H9 (cell line): ENCODE data around the gene USP9X. TPM values are rescaled to one million over a fixed set of nuclear protein-coding genes. Genes with fewer than 3 reads are reported as not detected.

Source experiments
- DNase-seq: peaks from one replicate; pipeline ENCODE4 v3.0.0-alpha.2; 2017
- H2AFZ ChIP-seq: one replicate; pipeline ENCODE4 v1.6.1; 2013; ENCODE audit warnings: mild to moderate bottlenecking, low read length, control low read depth, moderate library complexity
- H2AK5ac ChIP-seq: 2 replicates; pipeline ENCODE4 v1.6.1; 2013; ENCODE audit warnings: low read length, control low read depth, mixed read lengths; ENCODE audit not compliant: insufficient read length
- H2BK120ac ChIP-seq: one replicate; pipeline ENCODE4 v1.6.1; 2013; ENCODE audit warnings: low read depth, mild to moderate bottlenecking, low read length, control low read depth, inconsistent platforms; ENCODE audit not compliant: poor library complexity, severe bottlenecking
- H2BK12ac ChIP-seq: 2 replicates; pipeline ENCODE4 v1.6.1; 2013; ENCODE audit warnings: low read length, control low read depth, mixed read lengths, low read depth; ENCODE audit not compliant: insufficient read length
- H2BK15ac ChIP-seq: 2 replicates; pipeline ENCODE4 v1.6.1; 2013; ENCODE audit warnings: low read depth, low read length, control low read depth
- H2BK20ac ChIP-seq: one replicate; pipeline ENCODE4 v1.6.1; 2013; ENCODE audit warnings: low read depth, mild to moderate bottlenecking, low read length, control low read depth, inconsistent platforms; ENCODE audit not compliant: poor library complexity, severe bottlenecking
- H2BK5ac ChIP-seq: 2 replicates; pipeline ENCODE4 v1.6.1; 2013; ENCODE audit warnings: low read length, control low read depth, mixed read lengths; ENCODE audit not compliant: insufficient read length
- H3K14ac ChIP-seq: 2 replicates; pipeline ENCODE4 v1.6.1; 2013; ENCODE audit warnings: low read length, control low read depth; ENCODE audit not compliant: insufficient read depth
- H3K18ac ChIP-seq: 2 replicates; pipeline ENCODE4 v1.6.1; 2013; ENCODE audit warnings: low read depth, mild to moderate bottlenecking, mixed read lengths, low read length, control low read depth; ENCODE audit not compliant: insufficient read length
- H3K23ac ChIP-seq: 2 replicates; pipeline ENCODE4 v1.6.1; 2013; ENCODE audit warnings: low read length, control low read depth, mixed read lengths, low read depth; ENCODE audit not compliant: insufficient read length
- H3K23me2 ChIP-seq: 2 replicates; pipeline ENCODE4 v1.6.1; 2013; ENCODE audit warnings: low read depth, mild to moderate bottlenecking, mixed read lengths, low read length, control low read depth; ENCODE audit not compliant: insufficient read length, poor library complexity, severe bottlenecking
- H3K27ac ChIP-seq: 2 replicates; pipeline ENCODE4 v1.5.1; 2013; ENCODE audit warnings: low read length, control low read depth, mixed read lengths, low read depth; ENCODE audit not compliant: insufficient read length
- H3K27me3 ChIP-seq: 2 replicates; pipeline ENCODE4 v1.6.1; 2013; ENCODE audit warnings: low read length, control low read depth, inconsistent platforms; ENCODE audit not compliant: insufficient read depth
- H3K4ac ChIP-seq: 2 replicates; pipeline ENCODE4 v1.6.1; 2013; ENCODE audit warnings: low read depth, mild to moderate bottlenecking, control low read depth, inconsistent platforms, low read length, moderate library complexity
- H3K4me1 ChIP-seq: 2 replicates; pipeline ENCODE4 v1.6.1; 2013; ENCODE audit warnings: low read length, control low read depth, inconsistent platforms; ENCODE audit not compliant: insufficient read depth
- H3K4me2 ChIP-seq: 2 replicates; pipeline ENCODE4 v1.6.1; 2013; ENCODE audit warnings: low read length, control low read depth, mixed read lengths; ENCODE audit not compliant: insufficient read length, insufficient read depth
- H3K56ac ChIP-seq: 2 replicates; pipeline ENCODE4 v1.6.1; 2013; ENCODE audit warnings: low read depth, mild to moderate bottlenecking, mixed read lengths, low read length, control low read depth; ENCODE audit not compliant: insufficient read length
- H3K79me1 ChIP-seq: 2 replicates; pipeline ENCODE4 v1.6.1; 2013; ENCODE audit warnings: low read depth, mild to moderate bottlenecking, moderate library complexity, low read length, control low read depth, inconsistent platforms; ENCODE audit not compliant: insufficient read depth, poor library complexity, severe bottlenecking
- H3K79me2 ChIP-seq: 2 replicates; pipeline ENCODE4 v1.6.1; 2013; ENCODE audit warnings: low read length, control low read depth, inconsistent platforms; ENCODE audit not compliant: insufficient read depth
- H3K9ac ChIP-seq: 2 replicates; pipeline ENCODE4 v1.6.1; 2013; ENCODE audit warnings: low read length, control low read depth, mixed read lengths; ENCODE audit not compliant: insufficient read length; ENCODE audit errors: extremely low read depth
- H3K9me3 ChIP-seq: one replicate; pipeline ENCODE4 v1.6.1; 2013; ENCODE audit warnings: low read depth, low read length, inconsistent platforms; ENCODE audit not compliant: control insufficient read depth
- H3T11ph ChIP-seq: one replicate; pipeline ENCODE4 v1.6.1; 2013; ENCODE audit warnings: mild to moderate bottlenecking, low read length, control low read depth, inconsistent platforms
- H4K20me1 ChIP-seq: one replicate; pipeline ENCODE4 v1.6.1; 2013; ENCODE audit not compliant: control insufficient read depth, insufficient read length, insufficient read depth
- H4K5ac ChIP-seq: 2 replicates; pipeline ENCODE4 v1.6.1; 2013; ENCODE audit warnings: low read depth, mild to moderate bottlenecking, mixed read lengths, low read length, control low read depth; ENCODE audit not compliant: insufficient read length
- H4K8ac ChIP-seq: replicated peaks from 2 replicates; pipeline ENCODE4 v1.6.1; 2013; ENCODE audit warnings: low read length, control low read depth, mixed read lengths, low read depth; ENCODE audit not compliant: insufficient read length
- H4K91ac ChIP-seq: 2 replicates; pipeline ENCODE4 v1.6.1; 2013; ENCODE audit warnings: low read depth, mild to moderate bottlenecking, moderate library complexity, mixed read lengths, low read length, control low read depth; ENCODE audit not compliant: insufficient read length
- H3K27ac Mint-ChIP-seq, 3 experiments: 2 replicates in 2 of 3; 3 replicates in 1 of 3; pipeline ENCODE4 v1.8.0; 2020 to 2021; ENCODE audit warnings: mixed read lengths in 3 of 3, mild to moderate bottlenecking in 1 of 3, moderate library complexity in 1 of 3
- H3K27me3 Mint-ChIP-seq: 2 replicates; pipeline ENCODE4 v1.8.0; 2021; ENCODE audit warnings: low read depth, mild to moderate bottlenecking, moderate library complexity, mixed read lengths
- H3K36me3 Mint-ChIP-seq, 3 experiments: 2 replicates in 2 of 3; 3 replicates in 1 of 3; pipeline ENCODE4 v1.8.0; 2020 to 2021; ENCODE audit warnings: low read depth in 3 of 3, mixed read lengths in 3 of 3; ENCODE audit not compliant: insufficient read depth in 1 of 3
- H3K4me1 Mint-ChIP-seq, 2 experiments: 2 replicates each; pipeline ENCODE4 v1.8.0; 2020; ENCODE audit warnings: mixed read lengths in 2 of 2
- H3K4me3 Mint-ChIP-seq, 2 experiments: 2 replicates in 1 of 2; 3 replicates in 1 of 2; pipeline ENCODE4 v1.8.0; 2020 to 2021; ENCODE audit warnings: mild to moderate bottlenecking in 2 of 2, mixed read lengths in 2 of 2, moderate library complexity in 1 of 2
- H3K9me3 Mint-ChIP-seq, 2 experiments: 2 replicates in 1 of 2; 3 replicates in 1 of 2; pipeline ENCODE4 v1.8.0; 2020; ENCODE audit warnings: mild to moderate bottlenecking in 2 of 2, mixed read lengths in 2 of 2, moderate library complexity in 1 of 2
- CTCF ChIP-seq: fragments of 200-600 bp; sonication (generic); conservative IDR thresholded peaks from 3 replicates; pipeline ENCODE4 v1.8.0; 2021; ENCODE audit warnings: antibody characterized with exemption, mild to moderate bottlenecking
- WGBS: extraction: QIAGEN DNeasy Blood & Tissue Kit; methylation state at CpG from one replicate; pipeline ENCODE4 v1.1.7; 2013; ENCODE audit warnings: missing lambda C conversion rate, low lambda C conversion rate, mixed read lengths; ENCODE audit not compliant: insufficient read length; ENCODE audit errors: extremely low coverage; 5-methylcytosine and 5-hydroxymethylcytosine counted together
- total RNA-seq: library from RNA; stranded (reverse); gene quantifications from 2 replicates; pipeline ENCODE4 v1.2.1, GENCODE V29; 2021

Gene USP9X
- total RNA-seq, 1 experiment from 2014 or later = 284 TPM

DNA sequence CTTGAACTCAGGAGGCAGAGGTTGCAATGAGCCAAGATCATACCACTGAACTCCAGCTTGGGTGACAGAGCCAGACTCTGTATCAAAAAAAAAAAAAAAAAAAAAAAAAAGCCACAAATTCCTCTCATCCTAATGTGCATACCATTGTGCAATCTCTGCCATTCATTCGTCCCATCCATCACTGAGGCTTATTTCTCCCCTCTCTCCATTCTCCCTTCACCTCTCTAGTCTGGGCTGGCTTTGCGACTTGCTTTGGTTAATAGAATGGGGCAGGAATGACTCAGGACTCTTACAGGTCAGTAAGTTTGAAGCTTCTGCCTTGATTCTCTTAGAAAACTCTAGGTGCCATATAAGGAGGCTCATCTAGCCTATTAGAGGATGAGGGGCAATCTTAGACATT is 188.4 kb downstream of the USP9X start:
- Histone ChIP-seq H2BK120ac (no peak overlapping the region), H3K18ac (no peak overlapping the region), H3T11ph (no peak overlapping the region), H3K79me2 (no peaks in the 10 kb centered on the region), H4K5ac (no peak overlapping the region), H2AFZ (no peak overlapping the region), H3K27me3 (no peaks in the 10 kb centered on the region), H3K9ac (no peak overlapping the region), H3K27ac (no peak overlapping the region), H3K79me1 (no peaks in the 10 kb centered on the region), H4K20me1 (no peaks in the 10 kb centered on the region), H4K8ac (no peak overlapping the region), H2BK15ac (no peak overlapping the region), H3K14ac (no peak overlapping the region), H4K91ac (no peak overlapping the region), H3K9me3 (no peaks in the 10 kb centered on the region), H3K4me2 (no peak overlapping the region), H2BK20ac (no peak overlapping the region), H3K23me2 (no peaks in the 10 kb centered on the region), H3K4me1 (no peaks in the 10 kb centered on the region; the same call in 1 of the 2 replicates), H3K4ac (no peak overlapping the region), H3K23ac (no peak overlapping the region), H2AK5ac (no peak overlapping the region), H2BK5ac (no peak overlapping the region), H2BK12ac (no peak overlapping the region), H3K56ac (no peak overlapping the region)
- DNase-seq = no peak
- Mint-ChIP-seq H3K4me3 (no peak overlapping the region), H3K9me3 (peaks cover 54% of the 10 kb centered on the region in 2 experiments), H3K27me3 (peaks cover 2% of the 10 kb centered on the region; the same call in 1 of the 2 replicates), H3K4me1 (peaks cover 4 to 9% of the 10 kb centered on the region in 2 experiments; a peak in 3 of 4 replicates), H3K36me3 (peaks cover 0 to 7% (median 0%) of the 10 kb centered on the region in 3 experiments; a peak in 2 of 7 replicates), H3K27ac (no peak overlapping the region)
- WGBS = no CpG with 5 or more reads among the region's 2 CpGs
- no peak for TF ChIP-seq CTCF
